ENCODE data around the gene TTC9.

TTC9 gene

DNA sequence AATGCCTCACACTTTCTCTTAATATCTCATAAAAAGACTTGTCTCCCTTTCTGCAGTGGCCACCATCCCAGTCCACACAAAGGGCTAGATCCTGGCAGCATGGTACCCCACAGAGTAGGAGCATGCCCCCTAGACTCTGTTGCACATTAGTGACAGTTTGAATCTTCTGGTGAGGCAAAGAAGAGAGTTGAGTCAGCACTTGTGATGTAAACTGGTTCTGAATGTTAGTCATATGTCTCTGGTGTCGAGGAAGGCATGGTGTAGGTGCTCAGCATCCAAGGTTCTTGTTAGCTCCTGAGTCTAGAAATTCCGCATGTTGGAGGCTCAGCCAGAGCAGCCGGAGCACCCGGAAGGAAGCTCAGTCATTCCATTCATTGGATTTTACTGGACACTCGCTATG, 9.8 kb downstream of the TTC9 start:
- no peak overlapping the region for H3K4me3 ChIP-seq (IDR thresholded peaks at IDR 0.05; ENCODE audit: insufficient read depth, low read depth, low read length)
- no peaks in the 10 kb centered on the region for H3K4me1 ChIP-seq (ENCODE audit: low read depth, poor library complexity, severe bottlenecking)
- H3K4me2 ChIP-seq = no peak overlapping the region
- H2AFZ ChIP-seq (ENCODE audit: low read depth) = no peak overlapping the region
- H3K9ac ChIP-seq = no peak overlapping the region
- no peaks in the 10 kb centered on the region for H3K79me2 ChIP-seq (ENCODE audit: insufficient read depth, low read depth)
- no peaks in the 10 kb centered on the region for H3K36me3 ChIP-seq (ENCODE audit: insufficient read depth)
- H3K27me3 ChIP-seq (ENCODE audit: insufficient read depth, low read depth) = no peaks in the 10 kb centered on the region
- no peak overlapping the region for H3K27ac ChIP-seq
- H4K20me1 ChIP-seq (ENCODE audit: insufficient read depth) = no peaks in the 10 kb centered on the region
- TF ChIP-seq, protein P1, sequence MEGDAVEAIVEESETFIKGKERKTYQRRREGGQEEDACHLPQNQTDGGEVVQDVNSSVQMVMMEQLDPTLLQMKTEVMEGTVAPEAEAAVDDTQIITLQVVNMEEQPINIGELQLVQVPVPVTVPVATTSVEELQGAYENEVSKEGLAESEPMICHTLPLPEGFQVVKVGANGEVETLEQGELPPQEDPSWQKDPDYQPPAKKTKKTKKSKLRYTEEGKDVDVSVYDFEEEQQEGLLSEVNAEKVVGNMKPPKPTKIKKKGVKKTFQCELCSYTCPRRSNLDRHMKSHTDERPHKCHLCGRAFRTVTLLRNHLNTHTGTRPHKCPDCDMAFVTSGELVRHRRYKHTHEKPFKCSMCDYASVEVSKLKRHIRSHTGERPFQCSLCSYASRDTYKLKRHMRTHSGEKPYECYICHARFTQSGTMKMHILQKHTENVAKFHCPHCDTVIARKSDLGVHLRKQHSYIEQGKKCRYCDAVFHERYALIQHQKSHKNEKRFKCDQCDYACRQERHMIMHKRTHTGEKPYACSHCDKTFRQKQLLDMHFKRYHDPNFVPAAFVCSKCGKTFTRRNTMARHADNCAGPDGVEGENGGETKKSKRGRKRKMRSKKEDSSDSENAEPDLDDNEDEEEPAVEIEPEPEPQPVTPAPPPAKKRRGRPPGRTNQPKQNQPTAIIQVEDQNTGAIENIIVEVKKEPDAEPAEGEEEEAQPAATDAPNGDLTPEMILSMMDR (conservative IDR thresholded peaks at IDR 0.05; ENCODE audit: low read depth, low read length) = no peak

GRCh38 chr14:70652871-70653270, 11.2 kb downstream of the TTC9 start:
- Histone ChIP-seq H3K4me1 (ENCODE audit: low read depth, poor library complexity, severe bottlenecking) (no peaks in the 10 kb centered on the region), H4K20me1 (ENCODE audit: insufficient read depth) (no peaks in the 10 kb centered on the region), H3K36me3 (ENCODE audit: insufficient read depth) (no peaks in the 10 kb centered on the region), H3K27me3 (ENCODE audit: insufficient read depth, low read depth) (no peaks in the 10 kb centered on the region), H2AFZ (ENCODE audit: low read depth) (no peak overlapping the region), H3K79me2 (ENCODE audit: insufficient read depth, low read depth) (no peaks in the 10 kb centered on the region), H3K27ac (no peak overlapping the region), H3K4me3 (IDR thresholded peaks at IDR 0.05; ENCODE audit: insufficient read depth, low read depth, low read length) (no peak overlapping the region), H3K4me2 (no peak overlapping the region), H3K9ac (no peak overlapping the region)
- TF ChIP-seq, protein P1 (conservative IDR thresholded peaks at IDR 0.05; ENCODE audit: low read depth, low read length) = no peak

- Histone ChIP-seq H3K27ac (no peak overlapping the region), H3K4me3 (IDR thresholded peaks at IDR 0.05; ENCODE audit: insufficient read depth, low read depth, low read length) (no peak overlapping the region), H2AFZ (ENCODE audit: low read depth) (no peak overlapping the region), H3K36me3 (ENCODE audit: insufficient read depth) (no peaks in the 10 kb centered on the region), H3K4me2 (no peak overlapping the region), H3K9ac (no peak overlapping the region), H3K4me1 (ENCODE audit: low read depth, poor library complexity, severe bottlenecking) (no peaks in the 10 kb centered on the region), H4K20me1 (ENCODE audit: insufficient read depth) (no peaks in the 10 kb centered on the region), H3K27me3 (ENCODE audit: insufficient read depth, low read depth) (no peaks in the 10 kb centered on the region), H3K79me2 (ENCODE audit: insufficient read depth, low read depth) (no peaks in the 10 kb centered on the region)
- TF ChIP-seq, protein P1 (conservative IDR thresholded peaks at IDR 0.05; ENCODE audit: low read depth, low read length) = no peak
Measured at GRCh38 chr14:70653662-70654061, 11.9 kb downstream of the TTC9 start.

DNA sequence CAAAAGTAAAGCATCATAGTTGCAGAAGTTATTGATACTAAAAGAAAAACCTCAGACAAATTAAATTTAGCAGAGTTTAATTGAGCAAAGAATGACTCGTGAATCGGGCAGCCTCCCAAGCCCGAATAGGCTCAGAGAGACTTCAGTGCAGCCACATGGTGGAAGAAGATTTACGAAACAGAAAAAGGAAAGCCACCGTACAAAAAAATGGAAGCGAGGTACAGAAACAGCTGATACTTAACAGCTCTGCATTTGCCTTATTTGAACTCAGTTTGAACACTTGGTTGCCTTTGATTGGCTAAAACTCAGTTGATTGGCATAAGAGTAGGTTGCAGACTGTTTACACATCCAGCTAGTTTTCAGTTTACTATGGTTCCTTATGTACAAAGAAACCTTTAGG, 12.9 kb downstream of the TTC9 start:
- TF ChIP-seq, protein P1 (conservative IDR thresholded peaks at IDR 0.05; ENCODE audit: low read depth, low read length) = no peak
- H3K27ac ChIP-seq = no peak overlapping the region
- H3K36me3 ChIP-seq (ENCODE audit: insufficient read depth) = no peaks in the 10 kb centered on the region
- no peak overlapping the region for H3K4me3 ChIP-seq (IDR thresholded peaks at IDR 0.05; ENCODE audit: insufficient read depth, low read depth, low read length)
- no peaks in the 10 kb centered on the region for H4K20me1 ChIP-seq (ENCODE audit: insufficient read depth)
- H3K4me2 ChIP-seq = no peak overlapping the region
- H3K9ac ChIP-seq = no peak overlapping the region
- no peaks in the 10 kb centered on the region for H3K27me3 ChIP-seq (ENCODE audit: insufficient read depth, low read depth)
- no peaks in the 10 kb centered on the region for H3K79me2 ChIP-seq (ENCODE audit: insufficient read depth, low read depth)
- H3K4me1 ChIP-seq (ENCODE audit: low read depth, poor library complexity, severe bottlenecking) = no peaks in the 10 kb centered on the region
- no peak overlapping the region for H2AFZ ChIP-seq (ENCODE audit: low read depth)

Data from KMS-11 (cell line).